WTC11 (cell line): ENCODE data around the gene MORC2.

Experiments used
- ATF2 ChIP-seq: sonication (generic); formaldehyde crosslinking; IDR thresholded peaks from 2 replicates; pipeline ENCODE4 v1.8.1; 2022; ENCODE audit warnings: low read depth, missing genetic modification reagents, borderline replicate concordance
- CBFB ChIP-seq: sonication (generic); formaldehyde crosslinking; IDR thresholded peaks from 2 replicates; pipeline ENCODE4 v1.8.1; 2022; ENCODE audit warnings: mild to moderate bottlenecking, low read depth, missing genetic modification reagents
- CTCF ChIP-seq: fragments of 200-600 bp; IDR thresholded peaks from 2 replicates; pipeline ENCODE4 v1.8.0; 2022; ENCODE audit warnings: antibody characterized with exemption
- FOXP1 ChIP-seq: sonication (generic); formaldehyde crosslinking; IDR thresholded peaks from 2 replicates; pipeline ENCODE4 v1.8.0; 2022; ENCODE audit warnings: missing genetic modification reagents, mild to moderate bottlenecking, moderate library complexity, borderline replicate concordance
- SMAD4 ChIP-seq: sonication (generic); formaldehyde crosslinking; IDR thresholded peaks from 2 replicates; pipeline ENCODE4 v1.8.0; 2022; ENCODE audit warnings: mild to moderate bottlenecking, missing genetic modification reagents
- STAT6 ChIP-seq: sonication (generic); formaldehyde crosslinking; conservative IDR thresholded peaks from 2 replicates; pipeline ENCODE4 v1.8.1; 2023; ENCODE audit warnings: mild to moderate bottlenecking, low read depth, missing genetic modification reagents, moderate library complexity
- TP53 ChIP-seq: sonication (generic); formaldehyde crosslinking; IDR thresholded peaks from 2 replicates; pipeline ENCODE4 v1.8.1; 2023; ENCODE audit warnings: mild to moderate bottlenecking, missing genetic modification reagents
- ZBTB43 ChIP-seq: sonication (generic); formaldehyde crosslinking; IDR thresholded peaks from 2 replicates; pipeline ENCODE4 v1.8.1; 2023; ENCODE audit warnings: mild to moderate bottlenecking, missing genetic modification reagents
- ZNF232 ChIP-seq: sonication (generic); formaldehyde crosslinking; IDR thresholded peaks from 2 replicates; pipeline ENCODE4 v1.8.0; 2022; ENCODE audit warnings: mild to moderate bottlenecking, missing genetic modification reagents
- TF ChIP-seq, protein P1 (sequence below): sonication (generic); formaldehyde crosslinking; IDR thresholded peaks from 2 replicates; pipeline ENCODE4 v1.8.0; 2023; ENCODE audit warnings: missing genetic modification reagents

GRCh38 chr22:30876915-30877553 is 91.5 kb downstream of the MORC2 start:
- TF ChIP-seq CTCF (no peak), FOXP1 (CRISPR knock-in tag) (no peak), TP53 (CRISPR knock-in tag) (no peak), CBFB (CRISPR knock-in tag) (no peak), SMAD4 (no peak), ZBTB43 (CRISPR knock-in tag) (no peak), STAT6 (no peak), ATF2 (no peak), ZNF232 (no peak)
- TF ChIP-seq, protein P1, sequence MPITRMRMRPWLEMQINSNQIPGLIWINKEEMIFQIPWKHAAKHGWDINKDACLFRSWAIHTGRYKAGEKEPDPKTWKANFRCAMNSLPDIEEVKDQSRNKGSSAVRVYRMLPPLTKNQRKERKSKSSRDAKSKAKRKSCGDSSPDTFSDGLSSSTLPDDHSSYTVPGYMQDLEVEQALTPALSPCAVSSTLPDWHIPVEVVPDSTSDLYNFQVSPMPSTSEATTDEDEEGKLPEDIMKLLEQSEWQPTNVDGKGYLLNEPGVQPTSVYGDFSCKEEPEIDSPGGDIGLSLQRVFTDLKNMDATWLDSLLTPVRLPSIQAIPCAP = no peak
